Stimulated activated CD8-positive, alpha-beta memory T cell treated with anti-CD3 and anti-CD28 coated beads, Interleukin-7, amount 100 ng/mL, for 1 hour (primary cell): ENCODE results near the gene RASGEF1C.

ENCODE experiments used
- DNase-seq, 2 donors: peaks; one replicate each; pipeline ENCODE4 v3.0.0-alpha.2; 2020; ENCODE audit warnings: low read depth in 2 of 2

Gene RASGEF1C

GRCh38 chr5:180179442-180180420 is 29.3 kb downstream of the RASGEF1C start:
- DNase-seq = no peak

- no peak for DNase-seq
Measured at GRCh38 chr5:180178531-180179441, 30.2 kb downstream of the RASGEF1C start.

GRCh38 chr5:180176191-180176590 is 32.8 kb downstream of the RASGEF1C start:
- DNase-seq = no peak

- no peak for DNase-seq
Measured at GRCh38 chr5:180175015-180175431, 34.0 kb downstream of the RASGEF1C start.

GRCh38 chr5:180174587-180174972 is 34.4 kb downstream of the RASGEF1C start:
- no peak for DNase-seq

GRCh38 chr5:180173875-180174586 is 35.0 kb downstream of the RASGEF1C start:
- no peak for DNase-seq

GRCh38 chr5:180173198-180173544 is 35.8 kb downstream of the RASGEF1C start:
- no peak for DNase-seq

GRCh38 chr5:180172447-180173197 is 36.4 kb downstream of the RASGEF1C start:
- no peak for DNase-seq

- no peak for DNase-seq
Measured at GRCh38 chr5:180171568-180172094, 37.4 kb downstream of the RASGEF1C start.

- no peak for DNase-seq
Measured at GRCh38 chr5:180170810-180171567, 38.0 kb downstream of the RASGEF1C start.

- DNase-seq = no peak
Measured at GRCh38 chr5:180170106-180170809, 38.8 kb downstream of the RASGEF1C start.

GRCh38 chr5:180169248-180170105 is 39.5 kb downstream of the RASGEF1C start:
- no peak for DNase-seq

- DNase-seq = no peak
Measured at GRCh38 chr5:180168758-180169157, 40.3 kb downstream of the RASGEF1C start.

GRCh38 chr5:180166176-180166575 is 42.8 kb downstream of the RASGEF1C start:
- no peak for DNase-seq

- DNase-seq = no peak
Measured at GRCh38 chr5:180162304-180162661, 46.7 kb downstream of the RASGEF1C start.

GRCh38 chr5:180161420-180162303 is 47.3 kb downstream of the RASGEF1C start:
- DNase-seq = no peak

GRCh38 chr5:180160789-180161188 is 48.2 kb downstream of the RASGEF1C start:
- no peak for DNase-seq

GRCh38 chr5:180160215-180160614 is 48.8 kb downstream of the RASGEF1C start:
- DNase-seq = no peak
